Stimulated activated CD8-positive, alpha-beta memory T cell treated with anti-CD3 and anti-CD28 coated beads, Interleukin-7, amount 100 ng/mL, for 48 hours (primary cell): ENCODE measurements around the gene BMAL2.

Experiments
- DNase-seq, 2 donors: peaks; one replicate each; pipeline ENCODE4 v3.0.0-alpha.2; 2020; ENCODE audit warnings: low read depth in 1 of 2; ENCODE audit errors: extremely low read depth in 1 of 2

BMAL2 gene

GRCh38 chr12:27319409-27319808, 13.2 kb upstream of the BMAL2 start:
- no peak for DNase-seq

- no peak for DNase-seq
These were observed 12.8 kb upstream of the BMAL2 start for GRCh38 chr12:27319848-27320247.

GRCh38 chr12:27324530-27324929, 8.1 kb upstream of the BMAL2 start:
- DNase-seq = no peak

GRCh38 chr12:27330846-27331245, 1.8 kb upstream of the BMAL2 start:
- no peak for DNase-seq

DNA sequence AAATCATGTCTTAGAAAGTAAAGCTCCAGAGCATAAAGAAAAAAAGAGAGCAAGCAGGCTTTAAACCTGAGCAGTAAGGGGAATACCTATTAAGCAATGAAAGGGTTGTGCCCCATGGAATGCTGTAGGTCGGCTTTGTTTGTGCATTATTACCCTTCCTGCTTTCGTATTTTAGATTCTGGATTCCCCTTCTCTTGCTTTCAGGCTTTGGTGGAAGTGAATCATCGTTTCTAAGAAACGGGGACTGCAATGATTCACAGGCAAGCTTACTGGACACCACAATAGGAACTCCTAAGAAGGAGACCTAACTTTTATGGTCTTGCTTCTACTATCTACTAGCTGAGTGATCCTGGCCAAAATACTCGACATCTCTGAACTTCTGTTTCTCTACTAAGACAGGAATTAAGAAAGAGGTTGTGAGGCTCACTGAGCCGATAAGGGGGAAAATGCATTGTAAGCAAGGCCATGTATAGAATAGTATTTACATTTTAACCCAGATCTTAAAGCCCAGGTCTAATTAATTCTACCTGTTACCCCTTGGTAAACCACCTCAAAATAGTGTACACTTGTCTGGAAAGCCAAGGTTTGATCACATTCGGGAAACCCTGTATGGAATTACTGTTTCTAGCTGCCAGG, 1.2 kb upstream of the BMAL2 start:
- DNase-seq = no peak

DNA sequence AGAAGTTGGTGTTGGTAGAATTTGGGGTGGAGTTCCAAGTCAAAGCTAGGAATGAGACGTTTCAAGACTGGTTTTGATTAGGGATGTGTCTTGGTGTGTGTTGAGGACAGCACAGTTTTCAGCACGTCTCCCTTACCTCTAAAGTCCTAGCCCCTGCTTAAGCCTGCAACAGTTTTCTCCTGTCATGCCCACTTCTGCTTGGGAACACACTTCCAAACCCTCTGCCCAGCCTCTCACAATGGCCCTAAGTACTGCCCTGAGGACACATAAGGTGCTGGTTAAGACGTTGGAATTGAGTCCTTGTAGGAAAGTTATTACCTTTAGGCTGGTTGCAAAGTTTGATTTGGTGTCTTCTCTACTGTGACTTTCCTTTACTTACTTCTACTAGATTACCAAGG, 710 bp upstream of the BMAL2 start:
- DNase-seq = no peak

GRCh38 chr12:27332407-27332713, 276 bp upstream of the BMAL2 start:
- DNase-seq = no peak

DNA sequence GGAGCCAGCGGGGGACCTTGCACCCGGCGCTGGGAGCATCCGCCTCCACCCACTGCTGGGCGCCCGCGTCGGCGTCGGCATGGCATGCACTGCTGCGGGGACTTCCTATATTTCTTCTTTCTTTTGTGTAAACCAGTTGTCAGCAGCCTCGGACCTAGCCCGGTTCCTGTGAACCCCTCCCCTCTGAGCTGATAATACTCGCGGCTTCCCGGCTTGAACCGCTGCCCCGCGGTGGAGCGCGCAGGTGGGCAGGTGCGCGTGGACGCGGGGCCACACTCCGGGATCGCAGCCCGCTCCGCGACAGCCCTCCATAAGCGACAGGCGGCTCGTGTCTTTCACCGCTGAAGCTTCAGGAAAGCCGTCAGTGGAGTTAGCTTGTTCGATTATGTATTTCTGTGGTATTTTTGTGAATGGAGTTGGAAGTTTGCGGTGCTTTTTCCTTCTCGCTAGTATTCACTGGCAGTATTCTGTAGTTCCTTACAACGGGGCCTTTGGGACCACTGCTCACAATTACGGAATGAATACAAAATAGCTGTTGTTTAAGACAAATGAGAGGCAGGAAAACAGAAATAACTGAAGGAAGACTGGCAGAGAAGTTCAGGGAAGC, 870 bp downstream of the BMAL2 start:
- no peak for DNase-seq

DNA sequence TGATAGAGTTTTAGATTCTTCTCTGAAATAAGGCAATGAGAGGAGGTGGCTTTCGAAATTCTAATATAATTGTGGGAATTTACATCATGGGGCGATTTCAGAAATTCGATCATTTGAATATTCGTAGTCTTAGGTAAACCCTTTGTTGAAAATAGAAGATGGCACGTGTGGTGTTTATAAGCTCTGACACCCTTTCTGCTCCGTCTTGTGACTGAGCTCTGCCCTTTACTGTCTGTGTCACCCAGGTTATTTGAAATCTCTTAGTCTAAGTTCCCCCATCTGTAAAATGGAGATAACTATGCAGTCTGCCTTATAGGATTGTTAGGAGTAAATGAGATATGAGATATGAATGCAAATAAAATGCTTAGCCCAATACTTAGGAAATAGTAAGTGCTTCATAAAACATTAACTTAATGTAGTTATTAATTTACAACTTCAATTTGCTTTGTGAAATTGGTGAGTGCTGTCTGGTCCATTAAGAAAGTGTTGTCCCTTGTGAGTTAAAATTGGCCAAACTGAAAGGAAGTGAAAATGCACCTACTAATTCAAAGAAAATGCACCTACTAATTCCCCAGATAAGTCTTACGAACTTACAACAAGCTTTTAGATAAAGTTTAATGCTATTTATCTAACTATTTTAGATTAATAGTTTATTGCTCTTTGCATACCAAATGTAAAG, 1.5 kb downstream of the BMAL2 start:
- DNase-seq = no peak

GRCh38 chr12:27334721-27335082, 2.1 kb downstream of the BMAL2 start:
- DNase-seq = no peak

DNA sequence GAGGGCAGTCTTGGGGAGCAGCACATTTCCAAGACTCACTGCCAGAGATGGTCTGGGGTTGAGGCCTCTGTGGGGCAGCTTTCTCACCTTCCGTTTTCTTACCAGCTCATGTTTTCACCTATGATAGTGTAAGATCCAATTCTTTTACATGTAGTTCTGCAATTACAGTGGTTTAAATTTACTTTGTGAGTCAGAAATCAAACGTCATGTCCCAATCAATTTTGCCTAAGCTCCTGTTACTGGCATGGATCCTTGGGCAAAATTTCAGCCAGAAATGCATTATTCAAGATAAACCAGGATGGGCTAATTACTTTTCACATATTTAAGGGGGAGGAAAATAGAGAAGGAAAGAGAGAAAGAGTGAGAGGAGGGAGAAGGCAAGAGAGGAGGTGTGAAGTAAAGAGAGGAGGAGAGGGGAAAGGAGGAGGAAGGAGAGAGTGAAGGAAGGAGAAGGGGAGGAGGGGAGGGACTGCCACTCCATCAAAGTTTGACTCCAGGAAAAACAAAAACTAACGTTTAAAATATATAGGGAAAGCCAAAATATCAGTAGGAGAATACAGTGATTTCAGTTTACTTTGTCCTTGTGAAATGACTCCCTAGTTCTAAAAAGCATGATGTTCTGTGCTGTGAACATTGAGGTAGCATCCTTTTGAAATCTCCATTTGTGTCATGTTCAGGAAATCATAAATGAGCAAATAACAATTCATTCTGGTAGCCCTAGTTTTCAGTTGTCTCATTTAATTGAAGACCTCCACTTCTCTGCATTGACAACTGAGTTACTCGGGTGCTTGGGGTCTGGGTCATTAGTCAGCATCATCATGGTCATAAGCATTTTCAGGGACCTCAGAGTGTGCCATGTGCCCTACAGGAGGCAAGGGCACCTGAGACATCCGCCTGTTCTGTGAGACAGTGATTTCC, 3.0 kb downstream of the BMAL2 start:
- no peak for DNase-seq

DNA sequence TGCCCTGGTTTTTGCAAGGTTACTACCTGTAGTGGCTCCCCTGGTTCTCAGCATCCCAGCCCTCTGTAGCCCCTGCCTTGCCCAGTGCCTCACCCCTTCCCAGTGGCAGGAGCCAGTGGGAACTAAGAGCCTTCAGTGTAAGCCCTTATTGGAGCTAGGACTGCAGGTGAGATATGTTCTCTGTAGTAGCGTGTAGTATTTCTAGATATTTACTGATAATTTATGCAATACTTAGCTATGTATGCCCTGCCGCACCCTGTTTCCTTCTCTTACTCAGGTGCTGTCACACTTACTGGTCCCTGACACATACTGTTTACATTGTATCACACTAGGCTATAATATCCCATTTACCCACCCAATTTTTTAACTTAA, 3.6 kb downstream of the BMAL2 start:
- DNase-seq = no peak

DNA sequence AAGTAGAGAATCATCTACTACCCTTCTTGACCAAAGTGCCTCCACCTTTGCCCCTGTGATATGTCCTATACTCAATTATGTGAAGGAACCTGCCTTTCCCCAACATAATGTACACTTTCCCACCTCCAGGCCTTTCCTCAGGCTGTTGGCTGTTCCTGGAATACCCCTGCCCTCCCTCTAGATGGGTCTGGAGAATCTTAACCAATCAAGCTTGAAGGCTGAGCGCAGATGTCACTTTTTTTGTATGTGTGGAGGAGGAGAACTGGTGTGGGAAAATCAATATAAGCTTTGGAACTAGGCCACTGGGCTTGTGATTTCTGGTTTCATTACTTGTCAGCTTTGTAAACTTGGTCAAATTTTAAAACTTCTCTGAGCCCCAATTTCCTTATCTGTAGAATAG, 4.7 kb downstream of the BMAL2 start:
- no peak for DNase-seq

GRCh38 chr12:27338473-27338872, 5.8 kb downstream of the BMAL2 start:
- DNase-seq = no peak

DNA sequence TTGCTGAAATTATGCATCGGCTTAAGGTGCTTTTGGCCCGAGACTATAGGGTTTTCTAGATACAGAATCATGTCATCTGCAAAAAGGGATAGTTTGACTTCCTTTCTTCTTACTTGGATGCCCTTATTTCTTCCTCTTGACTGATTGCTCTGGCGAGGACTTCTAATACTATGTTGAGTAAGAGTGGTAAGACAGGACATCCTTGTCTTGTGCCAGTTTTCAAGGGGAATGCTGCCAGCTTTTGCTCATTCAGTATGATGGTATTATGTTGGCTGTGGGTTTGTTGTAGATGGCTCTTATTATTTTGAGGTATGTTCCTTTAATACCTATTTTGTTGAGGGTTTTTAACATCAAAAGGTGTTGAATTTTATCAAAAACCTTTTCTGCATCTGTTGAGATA, 8.3 kb downstream of the BMAL2 start:
- no peak for DNase-seq

- no peak for DNase-seq
These were observed 9.9 kb downstream of the BMAL2 start for GRCh38 chr12:27342536-27342935.

GRCh38 chr12:27343255-27344000, 10.8 kb downstream of the BMAL2 start:
- no peak for DNase-seq

DNA sequence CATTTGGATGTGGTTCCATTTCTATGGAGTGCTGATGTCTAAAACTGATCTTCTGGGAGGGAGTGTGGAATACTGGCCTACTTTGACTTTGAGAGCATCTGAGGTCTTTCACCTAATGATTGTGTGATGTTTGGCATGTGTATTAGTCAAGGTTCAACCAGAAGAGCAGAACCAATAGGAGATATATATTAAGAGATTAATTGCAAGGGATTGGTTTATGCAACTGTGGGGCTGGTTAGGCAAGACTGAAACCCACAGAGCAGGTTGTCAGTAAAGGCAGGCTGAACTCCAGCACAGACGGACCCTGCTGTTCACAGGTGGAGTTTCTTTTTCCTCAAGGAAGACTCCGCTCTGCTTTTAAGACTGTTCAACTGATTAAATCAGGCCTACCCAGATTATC, 11.6 kb downstream of the BMAL2 start:
- no peak for DNase-seq

DNA sequence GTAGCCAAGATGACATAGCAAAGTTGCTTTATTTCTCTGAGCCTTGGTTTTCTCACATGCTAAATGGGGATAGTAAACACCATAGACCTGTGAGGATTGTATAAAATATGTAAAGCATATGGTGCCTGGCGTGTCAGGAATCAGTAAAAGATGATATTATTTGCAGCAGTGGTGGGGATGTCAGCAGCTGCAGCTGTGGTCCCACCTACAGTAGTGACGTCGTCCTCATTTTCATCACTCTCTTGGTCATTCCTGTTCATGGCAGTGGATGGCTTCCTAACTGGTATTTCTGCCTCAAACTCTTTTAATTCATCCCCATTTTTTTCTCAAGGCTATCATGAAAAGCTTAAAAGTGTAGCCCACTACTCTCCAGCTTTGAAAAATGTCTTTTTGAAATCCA, 12.1 kb downstream of the BMAL2 start:
- DNase-seq = no peak

DNA sequence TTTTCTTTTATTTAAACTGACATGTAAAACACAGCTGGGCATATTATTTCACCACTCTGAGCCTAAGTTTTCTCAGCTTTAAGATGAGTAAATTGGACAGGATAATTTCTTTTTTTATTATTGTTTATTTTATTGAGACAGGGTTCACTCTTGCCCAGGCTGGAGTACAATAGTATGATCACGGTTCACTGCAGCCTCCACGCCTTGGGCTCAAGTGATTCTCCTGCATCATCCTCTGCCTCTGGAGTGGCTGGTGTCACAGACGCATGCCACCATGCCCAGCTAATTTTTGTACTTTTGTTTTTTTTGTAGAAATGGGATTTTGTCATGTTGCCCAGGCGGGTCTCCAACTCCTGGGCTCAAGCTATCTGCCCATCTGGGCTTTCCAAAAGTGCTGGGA, 12.7 kb downstream of the BMAL2 start:
- DNase-seq = no peak

- DNase-seq = no peak
These were observed 15.1 kb downstream of the BMAL2 start for GRCh38 chr12:27347779-27348178.
